DND-41 (cell line): ENCODE results near the gene C6orf58.

ENCODE experiments used
- ATAC-seq: fragments of 200-7000 bp; cut with Tn5 transposase; 3 replicates; pipeline ENCODE4 v1.9.1; 2021; ENCODE audit warnings: low read depth; ENCODE audit not compliant: insufficient read depth
- DNase-seq: peaks from one replicate; pipeline ENCODE4 v3.0.0-alpha.2; 2020
- H2AFZ ChIP-seq: 2 replicates; pipeline ENCODE4 v1.6.0; 2012; ENCODE audit warnings: low read depth, low read length
- H3K27ac ChIP-seq: 2 replicates; pipeline ENCODE4 v1.5.1; 2012; ENCODE audit warnings: low read length, inconsistent platforms
- H3K27me3 ChIP-seq: fragments of 200-600 bp; sonication (generic); 2 replicates; pipeline ENCODE4 v1.6.0; 2012; ENCODE audit warnings: low read length, mild to moderate bottlenecking, inconsistent platforms; ENCODE audit not compliant: insufficient read depth, poor library complexity
- H3K36me3 ChIP-seq: 2 replicates; pipeline ENCODE4 v1.5.1; 2012; ENCODE audit warnings: low read length, inconsistent platforms; ENCODE audit not compliant: insufficient read depth
- H3K4me1 ChIP-seq: 2 replicates; pipeline ENCODE4 v1.5.1; 2012; ENCODE audit warnings: mild to moderate bottlenecking, low read length; ENCODE audit not compliant: insufficient read depth
- H3K4me2 ChIP-seq: 2 replicates; pipeline ENCODE4 v1.6.0; 2012; ENCODE audit warnings: mild to moderate bottlenecking, moderate library complexity, low read length, inconsistent platforms; ENCODE audit not compliant: insufficient read depth
- H3K4me3 ChIP-seq, 2 experiments: fragments of 200-600 bp in 1 of 2; shearing (Covaris generic) in 1 of 2; 2 replicates each; pipeline ENCODE4 v1.5.1; 2012 to 2016; ENCODE audit warnings: inconsistent platforms in 2 of 2, low read length in 2 of 2, mild to moderate bottlenecking in 2 of 2, low read depth in 1 of 2, moderate library complexity in 1 of 2
- H3K79me2 ChIP-seq: 2 replicates; pipeline ENCODE4 v1.6.0; 2012; ENCODE audit warnings: low read length, inconsistent platforms; ENCODE audit not compliant: insufficient read depth
- H3K9ac ChIP-seq: 2 replicates; pipeline ENCODE4 v1.6.0; 2012; ENCODE audit warnings: low read depth, mild to moderate bottlenecking, inconsistent platforms, low read length, moderate library complexity
- H3K9me3 ChIP-seq: 2 replicates; pipeline ENCODE4 v1.5.1; 2012; ENCODE audit warnings: low read length, moderate library complexity, mild to moderate bottlenecking, inconsistent platforms; ENCODE audit not compliant: insufficient read depth, severe bottlenecking
- H4K20me1 ChIP-seq: 2 replicates; pipeline ENCODE4 v1.6.0; 2012; ENCODE audit warnings: low read length; ENCODE audit not compliant: insufficient read depth
- CTCF ChIP-seq: IDR thresholded peaks from 2 replicates; pipeline ENCODE4 v1.5.1; 2012; ENCODE audit warnings: borderline replicate concordance, low read length, moderate library complexity, mild to moderate bottlenecking; ENCODE audit not compliant: poor library complexity, severe bottlenecking; ENCODE audit errors: extremely low read depth
- EZH2 ChIP-seq: IDR thresholded peaks from 3 replicates; pipeline ENCODE4 v1.6.1; 2012; ENCODE audit warnings: borderline replicate concordance, low read depth, mild to moderate bottlenecking, moderate library complexity, low read length, inconsistent platforms; ENCODE audit not compliant: severe bottlenecking

Gene C6orf58

GRCh38 chr6:127564761-127565160 lies 12.2 kb upstream of the C6orf58 start:
- H3K27ac ChIP-seq = no peak overlapping the region
- no peaks in the 10 kb centered on the region for H3K4me1 ChIP-seq
- DNase-seq (no peak), ATAC-seq (no peak)
- no peak overlapping the region for H3K4me2 ChIP-seq
- H3K79me2 ChIP-seq = no peaks in the 10 kb centered on the region
- H3K36me3 ChIP-seq = no peaks in the 10 kb centered on the region
- no peak overlapping the region for H3K4me3 ChIP-seq
- H2AFZ ChIP-seq = no peak overlapping the region
- TF ChIP-seq CTCF = no peak
- TF ChIP-seq EZH2 = no peak
- no peaks in the 10 kb centered on the region for H3K27me3 ChIP-seq
- no peaks in the 10 kb centered on the region for H4K20me1 ChIP-seq
- no peaks in the 10 kb centered on the region for H3K9me3 ChIP-seq
- H3K9ac ChIP-seq = no peak overlapping the region

GRCh38 chr6:127566119-127566518 lies 10.9 kb upstream of the C6orf58 start:
- no peaks in the 10 kb centered on the region for H3K79me2 ChIP-seq
- no peak overlapping the region for H3K4me3 ChIP-seq
- no peaks in the 10 kb centered on the region for H3K4me1 ChIP-seq
- H3K36me3 ChIP-seq = no peaks in the 10 kb centered on the region
- TF ChIP-seq CTCF (no peak), EZH2 (no peak)
- no peaks in the 10 kb centered on the region for H3K9me3 ChIP-seq
- H2AFZ ChIP-seq = no peak overlapping the region
- ATAC-seq (no peak), DNase-seq (no peak)
- no peak overlapping the region for H3K9ac ChIP-seq
- H3K27me3 ChIP-seq = no peaks in the 10 kb centered on the region
- H4K20me1 ChIP-seq = no peaks in the 10 kb centered on the region
- no peak overlapping the region for H3K27ac ChIP-seq
- no peak overlapping the region for H3K4me2 ChIP-seq

GRCh38 chr6:127566651-127567050 lies 10.3 kb upstream of the C6orf58 start:
- Histone ChIP-seq H3K36me3 (no peaks in the 10 kb centered on the region), H3K4me1 (no peaks in the 10 kb centered on the region), H3K27ac (no peak overlapping the region), H3K4me2 (no peak overlapping the region), H2AFZ (no peak overlapping the region), H3K9ac (no peak overlapping the region), H4K20me1 (no peaks in the 10 kb centered on the region), H3K27me3 (no peaks in the 10 kb centered on the region), H3K4me3 (no peak overlapping the region), H3K9me3 (no peaks in the 10 kb centered on the region), H3K79me2 (no peaks in the 10 kb centered on the region)
- DNase-seq (no peak), ATAC-seq (no peak)
- TF ChIP-seq EZH2 (no peak), CTCF (no peak)

GRCh38 chr6:127567476-127567875 lies 9.5 kb upstream of the C6orf58 start:
- Histone ChIP-seq H3K4me2 (no peak overlapping the region), H3K27me3 (no peaks in the 10 kb centered on the region), H3K4me1 (no peaks in the 10 kb centered on the region), H3K9me3 (no peaks in the 10 kb centered on the region), H3K36me3 (no peaks in the 10 kb centered on the region), H4K20me1 (no peaks in the 10 kb centered on the region), H3K9ac (no peak overlapping the region), H3K27ac (no peak overlapping the region), H2AFZ (no peak overlapping the region), H3K4me3 (no peak overlapping the region), H3K79me2 (no peaks in the 10 kb centered on the region)
- DNase-seq (no peak), ATAC-seq (no peak)
- TF ChIP-seq CTCF (no peak), EZH2 (no peak)
